ENCODE measurements around the gene DYNLT2.

- TF ChIP-seq CTCF (IDR thresholded peaks at IDR 0.05) (no peak), POLR2A (IDR thresholded peaks at IDR 0.05) (no peak)
Observed at GRCh38 chr6:169714178-169714577, 37.2 kb downstream of the DYNLT2 start.

Measured in lower leg skin (tissue), 3 donors.